ENCODE measurements around the gene ELL2. TPM values are rescaled to one million over a fixed set of nuclear protein-coding genes. Genes with fewer than 3 reads are reported as not detected.

The ELL2 gene
- total RNA-seq, 1 donor from 2014 or later, result 4.6 TPM

DNA sequence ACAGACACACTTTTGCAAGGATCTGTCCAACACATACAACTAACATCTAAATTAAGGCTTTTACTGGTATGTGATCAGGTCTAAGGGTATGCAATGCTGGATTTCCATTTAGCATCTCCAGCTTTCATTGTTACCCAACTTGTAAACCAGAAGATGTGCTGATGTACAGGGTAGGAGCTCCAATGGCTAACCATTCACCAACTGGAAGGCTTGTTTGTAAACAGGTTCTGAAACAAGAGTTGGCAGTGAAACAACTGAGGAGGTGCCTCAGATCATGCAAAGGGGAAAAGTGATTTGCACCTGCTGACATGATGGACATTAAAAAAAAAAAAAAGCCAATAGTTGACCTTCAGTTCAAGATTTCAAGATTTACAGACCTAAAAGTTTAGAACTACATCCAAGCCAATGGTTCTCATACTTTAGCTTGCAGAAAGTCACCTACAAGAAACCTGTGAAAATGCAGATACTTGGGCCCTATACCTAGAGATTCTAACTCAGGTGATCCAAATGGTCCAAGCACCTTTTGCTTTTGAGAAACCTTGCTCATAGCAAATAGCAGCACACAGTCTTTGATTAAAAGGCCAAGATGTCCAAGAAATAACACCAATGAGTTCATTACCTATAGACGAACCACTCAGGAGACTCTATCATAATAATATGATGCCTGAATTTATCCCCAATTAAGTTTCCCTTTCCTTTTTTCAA is 75.2 kb downstream of the ELL2 start:
- TF ChIP-seq, protein P1, sequence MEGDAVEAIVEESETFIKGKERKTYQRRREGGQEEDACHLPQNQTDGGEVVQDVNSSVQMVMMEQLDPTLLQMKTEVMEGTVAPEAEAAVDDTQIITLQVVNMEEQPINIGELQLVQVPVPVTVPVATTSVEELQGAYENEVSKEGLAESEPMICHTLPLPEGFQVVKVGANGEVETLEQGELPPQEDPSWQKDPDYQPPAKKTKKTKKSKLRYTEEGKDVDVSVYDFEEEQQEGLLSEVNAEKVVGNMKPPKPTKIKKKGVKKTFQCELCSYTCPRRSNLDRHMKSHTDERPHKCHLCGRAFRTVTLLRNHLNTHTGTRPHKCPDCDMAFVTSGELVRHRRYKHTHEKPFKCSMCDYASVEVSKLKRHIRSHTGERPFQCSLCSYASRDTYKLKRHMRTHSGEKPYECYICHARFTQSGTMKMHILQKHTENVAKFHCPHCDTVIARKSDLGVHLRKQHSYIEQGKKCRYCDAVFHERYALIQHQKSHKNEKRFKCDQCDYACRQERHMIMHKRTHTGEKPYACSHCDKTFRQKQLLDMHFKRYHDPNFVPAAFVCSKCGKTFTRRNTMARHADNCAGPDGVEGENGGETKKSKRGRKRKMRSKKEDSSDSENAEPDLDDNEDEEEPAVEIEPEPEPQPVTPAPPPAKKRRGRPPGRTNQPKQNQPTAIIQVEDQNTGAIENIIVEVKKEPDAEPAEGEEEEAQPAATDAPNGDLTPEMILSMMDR (conservative IDR thresholded peaks at IDR 0.05), result no peak
- Mint-ChIP-seq H3K9me3 (no peaks in the 10 kb centered on the region), H3K27ac (ENCODE audit: unreplicated experiment) (no peak overlapping the region), H3K36me3 (ENCODE audit: low read depth) (no peaks in the 10 kb centered on the region), H3K4me1 (peaks cover 3% of the 10 kb centered on the region), H3K27me3 (ENCODE audit: low read depth) (no peaks in the 10 kb centered on the region), H3K4me3 (no peak overlapping the region)
- DNase-seq (ENCODE audit: low read depth, low spot score), result no peak

GRCh38 chr5:95884511-95884910 is 77.1 kb downstream of the ELL2 start:
- H3K27me3 Mint-ChIP-seq (ENCODE audit: low read depth), result no peaks in the 10 kb centered on the region
- DNase-seq (ENCODE audit: low read depth, low spot score), result no peak
- H3K36me3 Mint-ChIP-seq (ENCODE audit: low read depth), result no peaks in the 10 kb centered on the region
- no peak overlapping the region for H3K4me3 Mint-ChIP-seq
- H3K9me3 Mint-ChIP-seq, result no peaks in the 10 kb centered on the region
- TF ChIP-seq, protein P1 (conservative IDR thresholded peaks at IDR 0.05), result no peak
- H3K27ac Mint-ChIP-seq (ENCODE audit: unreplicated experiment), result no peak overlapping the region
- no peaks in the 10 kb centered on the region for H3K4me1 Mint-ChIP-seq

- no peak for DNase-seq (ENCODE audit: low read depth, low spot score)
- no peak overlapping the region for H3K4me3 Mint-ChIP-seq
- no peaks in the 10 kb centered on the region for H3K9me3 Mint-ChIP-seq
- no peak overlapping the region for H3K27ac Mint-ChIP-seq (ENCODE audit: unreplicated experiment)
- H3K27me3 Mint-ChIP-seq (ENCODE audit: low read depth), result no peaks in the 10 kb centered on the region
- no peaks in the 10 kb centered on the region for H3K36me3 Mint-ChIP-seq (ENCODE audit: low read depth)
- TF ChIP-seq, protein P1 (conservative IDR thresholded peaks at IDR 0.05), result no peak
- peaks cover under 1% of the 10 kb centered on the region for H3K4me1 Mint-ChIP-seq
Observed at GRCh38 chr5:95884017-95884325, 77.7 kb downstream of the ELL2 start.

DNA sequence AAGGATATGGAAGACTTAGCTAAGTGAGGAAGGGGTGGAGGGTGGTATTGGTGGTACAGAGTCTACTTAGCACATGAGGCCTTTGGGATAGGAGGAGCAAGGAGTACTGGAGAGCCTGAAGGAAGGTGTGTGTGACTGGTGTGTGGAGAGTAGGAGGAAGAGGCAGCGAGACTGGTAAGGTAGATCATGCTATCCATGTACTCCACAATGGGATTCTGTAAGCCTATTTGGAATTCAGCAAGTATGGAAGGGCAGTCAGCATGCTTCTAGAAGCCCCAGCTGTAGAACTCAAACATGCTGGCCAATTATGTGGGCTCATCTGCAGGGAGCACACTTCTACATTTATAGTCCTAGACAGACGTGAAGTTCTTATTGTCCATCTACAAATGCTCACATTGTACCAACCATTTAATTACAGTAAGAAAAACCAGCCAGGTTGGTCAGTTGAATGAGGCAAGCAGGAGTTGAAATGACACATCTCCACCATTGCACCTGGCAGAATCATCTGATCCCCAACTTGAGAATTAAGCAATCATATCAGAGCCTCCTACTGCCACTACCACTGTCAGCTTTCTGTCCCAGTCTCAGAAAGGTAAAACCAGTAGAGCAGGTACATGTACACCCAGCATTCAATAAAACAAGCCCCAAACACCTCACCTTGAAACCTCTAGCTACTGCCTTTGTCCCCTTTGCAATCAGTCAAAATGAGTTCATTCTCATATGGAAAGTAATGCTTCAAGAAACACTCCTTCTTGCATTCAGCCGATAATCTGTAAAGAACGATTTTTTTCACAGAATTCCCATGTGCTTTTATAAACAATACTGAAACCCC is 78.2 kb downstream of the ELL2 start:
- no peaks in the 10 kb centered on the region for H3K9me3 Mint-ChIP-seq
- no peak overlapping the region for H3K27ac Mint-ChIP-seq (ENCODE audit: unreplicated experiment)
- DNase-seq (ENCODE audit: low read depth, low spot score), result no peak
- TF ChIP-seq, protein P1 (conservative IDR thresholded peaks at IDR 0.05), result no peak
- H3K4me1 Mint-ChIP-seq, result peaks cover 6% of the 10 kb centered on the region
- H3K27me3 Mint-ChIP-seq (ENCODE audit: low read depth), result no peaks in the 10 kb centered on the region
- H3K4me3 Mint-ChIP-seq, result no peak overlapping the region
- H3K36me3 Mint-ChIP-seq (ENCODE audit: low read depth), result no peaks in the 10 kb centered on the region

GRCh38 chr5:95881833-95882232 is 79.8 kb downstream of the ELL2 start:
- no peaks in the 10 kb centered on the region for H3K36me3 Mint-ChIP-seq (ENCODE audit: low read depth)
- peaks cover 3% of the 10 kb centered on the region for H3K9me3 Mint-ChIP-seq
- peaks cover 14% of the 10 kb centered on the region for H3K4me1 Mint-ChIP-seq
- no peak overlapping the region for H3K4me3 Mint-ChIP-seq
- DNase-seq (ENCODE audit: low read depth, low spot score), result no peak
- TF ChIP-seq, protein P1 (conservative IDR thresholded peaks at IDR 0.05), result no peak
- no peaks in the 10 kb centered on the region for H3K27me3 Mint-ChIP-seq (ENCODE audit: low read depth)
- no peak overlapping the region for H3K27ac Mint-ChIP-seq (ENCODE audit: unreplicated experiment)

All from neural crest cell (in vitro differentiated cells).